Middle frontal gyrus (tissue), 1 donor: ENCODE data around the gene GADD45GIP1.

Experiments used
- DNase-seq: peaks from one replicate; pipeline ENCODE4 v3.0.0-alpha.2; 2015; ENCODE audit warnings: low spot score; ENCODE audit errors: extremely low spot score

Gene GADD45GIP1

DNA sequence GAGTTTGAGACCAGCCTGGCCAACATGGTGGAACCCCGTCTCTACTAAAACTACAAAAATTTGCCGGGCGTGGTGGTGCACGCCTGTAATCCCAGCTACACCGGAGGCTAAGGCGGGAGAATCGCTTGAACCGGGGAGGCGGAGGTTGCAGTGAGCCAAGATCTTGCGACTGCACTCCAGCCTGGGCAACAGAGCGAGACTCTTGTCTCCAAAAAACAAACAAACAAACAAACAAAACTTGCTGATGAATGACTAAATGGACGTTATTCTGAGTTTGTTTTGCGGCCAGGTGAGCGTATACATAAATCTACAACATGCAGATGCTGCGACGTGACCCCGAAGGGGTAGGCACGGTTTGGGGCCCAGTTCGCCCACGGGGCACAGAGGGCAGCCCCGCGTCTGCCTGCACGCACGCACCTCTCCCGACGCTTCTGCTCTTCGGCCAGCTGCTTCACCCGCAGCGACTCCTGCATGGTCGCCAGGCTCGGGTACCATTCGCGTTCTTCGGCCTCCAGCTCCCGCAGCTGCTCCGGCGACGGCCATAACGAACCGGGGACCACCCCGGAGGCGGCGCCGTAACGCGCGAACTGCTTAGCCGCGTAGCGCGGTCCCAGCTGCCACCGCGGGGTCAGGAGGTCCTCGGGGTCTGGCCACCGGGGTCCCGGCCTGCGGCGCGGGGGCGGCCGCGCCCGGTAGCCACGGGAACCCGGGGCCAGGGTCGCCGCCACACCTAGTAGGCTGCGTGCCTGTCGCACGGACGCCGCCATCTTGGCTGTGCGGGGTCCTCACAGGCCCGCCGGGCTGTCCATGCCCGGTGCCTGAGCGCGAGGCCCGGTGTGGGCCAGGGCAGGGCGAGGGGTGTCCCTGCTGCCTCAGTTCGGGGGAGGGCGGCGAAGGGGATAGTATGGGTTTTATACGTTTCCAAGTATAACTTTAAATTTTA is at the start of gene GADD45GIP1:
Gene GADD45GIP1 (minus strand): TSS at position 778 of the 943 bp plus-strand sequence. CDS start 11 bp downstream, at position 767.
- DNase-seq: peak; percentile 59

DNA sequence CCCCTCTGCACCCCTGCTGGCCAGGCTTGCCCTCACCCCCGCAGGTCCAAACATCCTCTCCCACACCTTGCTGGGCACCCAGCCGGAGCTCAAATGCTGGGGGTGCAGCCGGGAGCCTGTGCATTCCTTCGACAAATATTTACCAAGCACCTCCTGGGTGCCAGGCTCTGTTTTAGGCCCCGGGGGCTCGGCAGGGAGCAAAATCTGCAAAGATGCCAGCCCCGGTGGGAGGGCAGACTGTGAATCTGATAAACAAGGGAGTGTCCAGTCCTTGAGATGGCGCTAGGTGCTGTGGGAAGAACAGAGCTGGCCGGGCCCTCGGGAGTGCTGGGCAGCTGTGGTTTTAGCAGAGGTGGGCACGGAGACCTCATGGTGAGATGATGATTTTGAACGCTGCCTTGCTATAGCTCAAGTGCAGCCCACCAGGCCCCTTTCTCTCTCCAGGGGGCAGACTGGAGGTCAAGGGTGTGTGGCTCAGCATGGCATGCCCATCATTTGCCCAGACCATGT is 48.9 kb upstream of the GADD45GIP1 start:
- DNase-seq: no peak

DNA sequence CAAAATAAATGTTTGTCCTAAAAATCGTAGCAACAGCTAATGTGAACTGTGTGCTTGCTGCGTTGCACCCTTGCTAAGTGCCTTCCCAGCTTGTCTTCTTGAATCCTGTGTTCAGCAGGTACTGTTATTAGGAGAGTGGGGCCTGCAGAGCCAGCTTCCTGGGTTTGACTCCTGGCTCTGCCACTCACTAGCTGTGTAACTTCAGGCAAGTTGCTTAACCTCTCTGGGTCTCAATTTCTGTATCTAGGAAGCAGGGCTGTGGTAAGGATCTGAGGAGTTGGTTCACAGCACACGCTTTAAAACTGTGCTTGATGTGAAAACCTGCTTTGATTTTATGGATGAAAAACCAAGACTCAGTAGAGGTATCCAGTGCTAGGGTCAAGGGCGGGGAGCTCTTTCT is 48.2 kb upstream of the GADD45GIP1 start:
- DNase-seq: no peak

DNA sequence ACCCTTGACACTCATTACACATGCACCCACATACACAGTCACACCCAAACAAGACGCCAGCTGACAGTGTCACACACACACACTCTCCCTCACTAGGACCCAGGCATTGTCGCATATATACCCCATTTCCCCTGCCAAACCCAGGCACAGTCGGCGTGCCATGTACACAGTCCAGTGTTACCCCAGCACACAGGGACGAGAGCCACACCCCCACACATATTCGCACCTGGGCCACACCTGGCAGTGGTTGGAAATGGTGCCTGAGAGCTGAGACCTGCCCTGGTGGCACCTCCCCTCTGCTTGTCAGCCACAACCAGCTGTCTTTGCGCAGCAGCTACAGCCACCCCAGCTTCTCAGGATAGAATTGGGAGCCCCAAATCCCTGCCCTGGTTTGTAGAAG is 47.2 kb upstream of the GADD45GIP1 start:
- DNase-seq: no peak

DNA sequence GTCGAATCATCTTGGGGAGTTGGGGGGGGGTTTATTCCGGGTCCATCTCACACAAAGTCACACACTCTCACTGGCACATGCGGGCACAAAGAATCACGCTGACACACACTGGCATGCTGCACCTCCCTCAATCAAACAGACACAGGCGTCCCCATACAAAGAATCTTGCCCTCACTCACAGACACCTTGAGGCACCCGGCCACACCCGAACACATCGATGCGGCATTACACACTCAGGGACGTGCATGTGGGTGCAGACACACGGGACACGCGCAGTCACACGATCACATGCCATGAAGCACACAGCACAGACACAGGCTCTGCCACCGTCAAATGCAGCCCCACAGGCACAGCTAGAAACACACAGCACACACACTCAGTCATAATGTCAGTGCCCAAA is 46.1 kb upstream of the GADD45GIP1 start:
- no peak for DNase-seq

DNA sequence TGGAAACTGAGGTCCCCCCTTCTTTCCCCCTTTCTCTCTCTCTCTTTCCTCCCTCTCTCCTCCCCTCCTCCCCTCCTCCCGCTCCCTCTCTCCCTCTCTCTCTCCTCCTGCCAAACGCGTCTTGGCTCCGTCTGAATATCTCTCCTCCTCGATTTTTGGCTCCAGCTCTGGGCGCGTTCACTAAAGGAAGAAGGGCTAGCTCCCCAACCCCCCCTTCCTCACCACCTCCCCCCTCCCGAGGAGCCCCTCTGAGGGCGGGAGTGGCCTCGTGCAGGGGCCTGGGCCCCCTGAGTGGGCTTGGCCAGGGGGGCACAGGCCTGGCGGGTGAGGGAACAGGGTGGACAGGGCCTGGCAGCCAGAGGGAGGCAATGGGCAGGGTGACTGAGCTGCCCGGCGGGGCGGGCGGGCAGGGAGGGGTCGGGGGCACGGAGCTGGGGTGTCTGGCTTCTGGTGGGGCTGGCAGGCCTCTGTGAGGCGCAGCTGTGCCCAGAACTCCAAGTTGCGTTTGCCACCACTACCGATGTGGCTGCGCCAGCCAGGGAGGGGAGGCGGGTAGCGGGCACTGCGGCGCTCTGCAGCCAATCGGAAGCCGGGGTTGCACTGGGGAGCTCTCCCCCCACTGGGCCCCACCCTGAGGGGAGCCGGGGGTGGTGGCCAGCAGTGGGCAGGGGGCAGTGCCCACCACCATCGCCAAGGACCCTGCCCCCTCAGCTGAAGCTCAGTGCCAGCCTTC is 45.3 kb upstream of the GADD45GIP1 start:
- DNase-seq: peak; percentile 83

DNA sequence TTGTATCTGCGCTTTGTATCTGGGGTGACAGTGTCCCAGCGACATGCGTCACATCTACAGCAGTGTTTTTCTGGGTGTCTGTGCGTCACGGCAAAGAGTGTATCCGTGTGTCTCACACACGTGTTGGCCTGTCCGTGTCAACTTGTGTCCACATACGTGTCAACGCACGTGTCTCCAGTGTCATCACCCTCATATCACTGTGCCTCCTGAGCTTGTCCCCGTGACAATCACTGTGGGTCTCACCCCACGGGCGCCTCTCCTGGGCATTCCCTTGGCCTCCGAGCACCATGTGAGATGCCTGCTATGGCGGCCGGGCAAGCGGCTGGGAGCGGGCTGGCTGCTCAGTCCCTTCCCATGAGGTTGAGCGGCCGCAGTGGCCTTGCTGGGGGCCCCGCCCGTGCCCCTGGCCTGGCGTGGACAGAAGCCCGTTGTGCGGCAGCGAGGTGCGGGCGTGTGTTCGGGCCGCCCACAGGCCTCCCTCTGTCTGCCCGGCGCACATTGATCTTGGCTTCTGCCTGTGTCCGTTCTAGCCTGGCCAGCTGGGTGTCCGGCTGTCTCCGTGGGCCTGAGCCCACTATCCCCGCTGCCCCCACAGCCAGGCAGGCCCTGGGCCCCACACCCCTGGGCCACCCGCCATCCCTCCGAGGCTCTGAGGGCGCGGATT is 44.6 kb upstream of the GADD45GIP1 start:
- DNase-seq: peak; percentile 52

DNA sequence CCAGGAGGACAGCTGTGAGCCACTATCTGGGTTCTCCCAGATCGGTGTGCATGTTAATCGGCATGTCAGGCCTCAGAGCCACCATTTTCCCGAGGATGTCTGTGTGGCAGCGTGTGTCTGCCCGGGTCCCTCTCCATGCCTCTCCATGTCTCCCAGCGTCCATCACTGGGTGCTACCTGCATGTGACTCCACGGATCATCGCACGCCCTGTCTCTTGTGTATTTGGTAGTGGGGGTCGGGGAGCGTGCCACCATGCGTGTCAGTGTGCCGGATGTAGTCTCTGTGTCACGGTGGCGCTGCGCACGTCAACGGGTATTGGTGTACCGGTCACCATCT is 44.1 kb upstream of the GADD45GIP1 start:
- no peak for DNase-seq

DNA sequence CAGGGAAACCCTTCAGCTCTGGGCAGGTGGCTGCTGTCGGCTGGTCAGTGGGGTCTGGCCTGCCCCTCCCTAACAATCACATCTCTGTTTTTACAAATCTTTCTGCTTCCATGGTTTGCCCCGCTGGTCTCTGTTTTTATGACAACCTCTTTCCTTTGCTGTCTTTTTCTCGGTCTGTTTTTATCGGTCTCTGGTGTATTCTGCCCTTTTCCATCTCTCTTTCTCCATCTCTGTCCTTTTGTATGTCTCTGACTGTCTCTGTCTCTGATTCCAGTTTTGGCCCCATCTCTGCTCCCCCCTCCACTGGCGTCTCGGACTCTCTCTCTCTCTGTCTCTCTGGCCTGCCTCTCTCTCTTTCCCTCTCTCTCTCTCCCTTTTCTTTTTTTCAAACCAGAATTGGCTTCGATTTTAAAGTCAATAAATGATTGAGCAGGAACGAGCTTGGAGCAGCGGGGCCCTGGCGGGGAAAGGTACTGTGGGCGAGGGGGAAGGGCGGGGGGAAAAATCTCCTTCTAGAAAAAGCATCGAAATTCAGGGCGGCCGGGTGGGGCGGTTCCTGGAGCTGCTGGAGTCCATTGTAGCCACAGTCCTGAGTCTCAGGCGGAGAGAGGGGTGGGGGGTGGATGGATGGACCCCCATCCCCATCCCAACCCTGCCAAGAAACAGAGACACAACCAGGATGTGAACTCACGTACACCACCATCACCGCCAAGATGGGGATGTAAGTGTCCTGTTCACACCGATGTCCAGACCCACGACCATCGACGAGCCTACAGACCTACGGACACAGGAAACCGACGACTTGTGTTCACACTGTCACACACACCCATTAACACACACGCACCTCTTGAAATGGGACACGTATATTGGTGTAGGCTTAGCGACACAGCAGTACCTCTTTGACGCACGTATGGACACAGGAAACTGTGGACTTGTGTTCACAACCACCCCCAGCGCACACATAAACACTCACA is 41.2 kb upstream of the GADD45GIP1 start:
- DNase-seq: no peak

DNA sequence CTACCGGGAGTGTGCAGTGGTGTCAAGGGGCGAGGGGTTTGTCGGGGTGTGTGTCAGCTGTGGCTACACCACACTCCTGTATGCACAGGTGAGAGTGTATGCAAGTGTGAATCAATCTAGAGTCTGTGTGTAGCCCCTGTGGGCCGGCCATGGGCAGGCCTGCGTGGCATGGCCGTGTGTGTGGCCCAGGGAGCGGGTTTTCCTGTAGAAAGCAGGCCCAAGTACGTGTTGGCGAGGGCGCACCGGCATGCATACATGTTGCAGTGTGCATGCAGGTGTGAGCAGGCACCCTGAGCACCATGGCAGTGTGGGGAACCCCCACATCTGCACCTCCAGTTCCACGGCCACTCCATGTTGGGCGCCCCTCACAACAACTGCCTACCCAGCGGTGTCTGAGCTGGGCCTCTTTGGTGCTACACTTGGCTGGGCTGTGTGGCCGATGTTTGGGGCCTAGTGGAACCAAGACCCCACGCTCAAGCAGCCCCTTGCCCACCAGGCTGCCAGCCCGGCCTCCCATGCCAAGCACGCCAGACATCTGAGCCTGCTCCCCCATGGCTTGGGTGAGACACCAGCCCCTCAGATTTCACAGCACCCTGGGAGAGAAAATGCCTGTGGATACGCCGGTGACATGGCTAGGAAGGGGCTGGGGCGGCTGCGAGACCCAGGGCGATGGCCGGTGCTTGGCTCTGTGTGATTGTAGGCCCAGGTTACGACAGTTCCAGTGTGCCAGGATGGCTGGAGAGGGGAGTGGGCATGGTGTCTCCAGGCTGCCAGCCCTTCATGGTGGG is 40.4 kb upstream of the GADD45GIP1 start:
- DNase-seq: no peak

DNA sequence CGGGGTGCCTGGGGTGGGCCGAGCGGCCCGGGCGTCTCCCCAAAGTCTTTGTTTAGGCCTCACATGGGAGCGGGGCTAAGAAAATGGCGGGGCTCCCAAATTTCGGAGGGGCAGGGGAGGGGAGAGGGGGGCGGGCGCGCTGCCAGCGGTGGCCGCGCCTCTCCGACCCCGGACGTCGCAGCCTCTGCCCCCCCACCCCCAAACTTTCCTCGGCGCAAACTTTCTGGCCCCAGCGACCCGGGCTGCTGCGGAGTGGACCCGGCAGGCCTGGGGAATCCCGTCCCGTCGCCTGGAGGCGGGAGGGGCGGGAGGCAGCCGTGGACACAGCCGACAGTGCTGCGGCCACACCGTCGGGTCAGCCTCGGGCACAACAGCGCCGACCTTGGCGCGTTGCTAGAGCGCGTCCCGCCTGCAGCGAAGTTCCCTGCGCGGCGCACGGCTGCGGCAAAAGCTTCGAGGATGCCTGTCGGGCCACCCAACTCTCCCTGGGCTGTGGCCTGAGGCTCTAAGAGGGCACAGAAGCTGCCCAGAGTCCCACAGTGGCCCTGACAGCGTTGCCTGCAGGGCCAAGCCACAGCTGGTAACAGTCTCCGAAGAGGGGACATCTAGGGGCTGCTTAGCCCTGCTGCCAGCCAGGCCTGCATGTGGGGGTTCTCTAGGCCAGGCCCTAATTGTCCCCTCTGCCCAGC is 39.5 kb upstream of the GADD45GIP1 start:
- DNase-seq: no peak

DNA sequence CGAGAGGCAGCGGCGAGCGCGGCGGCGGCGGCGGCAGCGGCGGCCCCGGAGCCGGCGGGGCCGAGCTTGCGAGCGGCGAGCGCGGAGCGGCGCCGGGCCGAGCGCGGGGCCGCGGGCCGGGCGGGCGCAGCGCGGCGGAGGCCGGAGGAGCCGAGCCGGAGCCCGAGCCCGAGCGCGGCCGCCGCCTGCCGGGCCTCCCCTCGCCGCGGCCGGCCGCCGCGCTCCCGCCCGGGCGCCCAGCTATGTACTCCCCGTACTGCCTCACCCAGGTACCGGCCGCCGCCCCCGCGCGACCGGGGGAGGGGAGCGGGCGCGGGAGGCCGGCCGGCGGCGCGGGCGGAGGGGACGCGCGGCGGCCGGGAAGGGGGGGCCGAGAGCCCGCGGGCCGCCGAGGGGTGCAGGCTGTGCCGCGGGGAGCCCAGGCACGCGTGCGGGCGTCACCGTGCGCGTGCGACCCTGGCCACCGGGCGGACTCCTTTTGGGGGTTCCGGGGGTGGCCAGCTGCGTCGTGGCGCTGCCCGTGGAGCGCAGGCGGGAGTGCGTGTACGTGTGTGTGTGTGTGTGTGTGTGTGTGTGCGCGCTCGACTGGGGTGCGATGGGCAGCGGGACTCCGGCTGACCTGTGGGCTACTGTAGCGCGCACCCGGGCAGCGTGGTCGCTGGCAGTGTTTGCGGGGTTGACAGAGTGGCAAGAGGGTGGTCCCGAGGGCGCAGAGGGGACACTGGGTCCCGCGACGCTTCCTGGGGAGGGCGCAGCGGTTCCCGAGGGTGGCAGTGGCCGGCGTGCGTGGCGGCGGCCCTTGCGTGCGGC is 38.8 kb upstream of the GADD45GIP1 start:
- no peak for DNase-seq

DNA sequence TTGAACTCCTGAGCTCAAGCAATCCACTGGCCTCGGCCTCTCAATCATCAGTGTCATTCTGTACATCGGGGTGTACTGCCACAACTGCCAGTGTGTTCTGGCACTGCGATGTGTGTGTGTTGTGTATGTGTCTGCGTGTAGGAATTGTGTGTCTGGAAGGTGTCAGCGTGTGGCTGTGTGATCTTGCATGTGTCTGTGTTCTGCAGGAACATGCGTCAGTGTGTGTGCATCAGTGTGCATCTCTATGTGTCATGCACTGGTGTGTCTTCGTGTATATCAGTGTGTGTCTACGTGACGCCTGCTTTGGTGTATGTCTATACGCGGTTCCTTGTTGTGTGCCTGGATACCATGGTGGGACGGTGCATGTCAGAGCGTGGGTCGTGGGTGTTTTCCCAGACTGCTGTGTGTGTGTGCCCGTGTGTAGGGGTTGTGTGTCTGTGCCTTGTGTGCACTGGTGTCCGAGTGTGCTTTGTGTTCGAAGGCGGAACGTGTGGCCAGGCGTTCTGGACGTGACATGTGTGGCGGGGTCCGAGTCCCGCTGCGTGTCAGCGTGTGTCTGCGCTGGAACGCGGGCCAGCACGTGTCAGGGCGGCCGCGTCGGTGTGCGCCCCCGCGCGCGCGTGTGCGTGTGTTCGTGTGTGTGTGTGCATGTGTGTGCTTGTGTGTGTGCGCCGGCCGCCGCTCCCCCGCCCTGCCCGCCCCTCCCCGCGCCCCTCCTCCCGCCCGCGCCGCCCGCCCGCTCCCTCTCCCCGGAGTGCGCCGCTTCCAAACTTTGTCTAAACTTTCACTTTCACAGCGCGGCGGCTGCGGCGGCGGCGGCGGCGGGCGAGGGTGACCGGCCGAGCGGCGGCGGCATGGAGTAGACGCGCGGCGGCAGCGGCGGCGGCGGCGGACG is 37.9 kb upstream of the GADD45GIP1 start, which contains the start of gene NFIX:
Gene NFIX (plus strand): TSS at position 775 of the 895 bp plus-strand sequence. CDS start 363 bp downstream, outside the sequence.
- DNase-seq: no peak

DNA sequence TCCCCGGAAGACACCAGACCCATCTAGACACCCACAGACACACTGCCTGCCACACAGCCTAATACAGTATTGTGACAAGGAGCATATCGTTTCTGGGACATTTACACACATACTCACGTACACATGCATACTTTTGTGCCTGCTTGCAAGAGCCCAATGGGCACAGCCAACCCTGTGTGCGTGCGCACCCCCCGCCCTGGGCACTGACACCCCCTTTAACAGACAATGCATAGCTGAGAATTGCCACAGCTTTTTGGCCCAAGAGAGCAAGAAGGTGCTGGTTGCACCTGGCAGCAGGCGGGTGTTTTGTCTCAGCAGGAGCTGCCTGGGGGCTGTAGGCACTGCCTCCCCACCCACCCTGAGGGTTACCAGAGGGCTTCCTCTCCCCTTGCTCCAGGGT is 36.5 kb upstream of the GADD45GIP1 start:
- DNase-seq: no peak

DNA sequence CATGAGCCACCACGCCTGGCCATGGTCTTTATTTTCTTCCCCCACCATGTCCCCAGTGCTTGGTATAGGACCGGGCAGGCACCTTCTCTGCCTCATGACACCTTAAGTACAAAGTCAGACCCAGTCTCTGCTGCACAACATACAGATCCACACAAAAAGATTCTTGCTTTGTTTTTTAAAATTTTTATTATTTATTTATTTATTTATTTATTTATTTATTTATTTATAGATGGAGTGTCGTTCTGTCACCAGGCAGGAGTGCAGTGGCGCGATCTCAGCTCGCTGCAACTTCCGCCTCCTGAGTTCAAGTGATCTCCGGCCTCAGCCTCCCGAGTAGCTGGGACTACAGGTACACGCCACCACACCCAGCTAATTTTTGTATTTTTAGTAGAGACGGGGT is 35.7 kb upstream of the GADD45GIP1 start:
- DNase-seq: no peak

DNA sequence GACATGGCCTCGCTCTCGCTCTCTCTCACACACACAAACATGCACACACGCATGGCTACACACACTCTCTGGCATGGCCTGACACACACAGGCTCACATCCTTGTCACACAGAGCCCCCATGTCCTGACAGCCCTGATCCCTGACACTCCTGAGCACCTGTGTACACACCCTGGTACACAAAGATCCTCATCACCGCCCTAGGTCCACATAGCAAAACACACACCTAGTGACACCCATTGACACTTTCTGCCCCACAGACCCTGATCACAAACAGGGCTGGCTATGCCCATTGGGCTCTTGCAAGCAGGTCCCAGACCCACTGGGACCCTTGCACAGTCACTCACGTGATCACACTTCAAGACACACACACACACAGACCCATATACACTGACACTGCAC is 34.3 kb upstream of the GADD45GIP1 start:
- no peak for DNase-seq

DNA sequence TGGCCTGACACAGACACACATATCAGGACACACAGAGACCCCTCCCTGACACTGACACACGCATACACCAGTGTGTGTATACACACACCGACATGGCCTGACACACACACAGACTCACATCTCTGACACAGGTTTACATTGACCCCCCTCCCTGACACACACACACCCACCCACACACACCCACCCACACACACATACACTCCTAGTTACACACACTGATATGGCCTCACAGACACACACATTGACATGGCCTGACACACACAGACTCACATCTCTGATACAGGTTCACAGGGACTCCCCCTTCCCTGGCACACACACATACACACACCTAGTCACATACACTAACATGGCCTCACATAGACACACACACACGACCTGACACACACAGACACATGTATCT is 33.8 kb upstream of the GADD45GIP1 start:
- no peak for DNase-seq
